Sigmoid colon (tissue), 7 donors: ENCODE results near the gene FGGY. TPM values are rescaled to one million over a fixed set of nuclear protein-coding genes. Genes with fewer than 3 reads are reported as not detected.

Source experiments
- DNase-seq: peaks from one replicate; pipeline ENCODE4 v3.0.0-alpha.2; 2019
- H3K27ac ChIP-seq, 4 donors: fragments of 200-600 bp; sonication (generic); one replicate each; pipeline ENCODE4 v1.5.1; 2016 to 2019; ENCODE audit warnings: mild to moderate bottlenecking in 1 of 4
- H3K27me3 ChIP-seq, 3 donors: fragments of 200-600 bp; sonication (generic); one replicate each; pipeline ENCODE4 v1.5.1; 2019; ENCODE audit warnings: mild to moderate bottlenecking in 1 of 3
- H3K36me3 ChIP-seq, 4 donors: fragments of 200-600 bp; sonication (generic); one replicate each; pipeline ENCODE4 v1.5.1; 2016 to 2019
- H3K4me1 ChIP-seq, 4 donors: fragments of 200-600 bp; sonication (generic); one replicate each; pipeline ENCODE4 v1.5.1; 2017 to 2019
- H3K4me3 ChIP-seq, 4 donors: fragments of 200-600 bp; sonication (generic); one replicate each; pipeline ENCODE4 v1.5.1; 2017 to 2019; ENCODE audit warnings: mild to moderate bottlenecking in 2 of 4, moderate library complexity in 1 of 4
- H3K9me3 ChIP-seq, 4 donors: fragments of 200-600 bp in 3 of 4; sonication (generic) in 3 of 4; one replicate each; pipeline versions ENCODE4 v1.5.1 to v1.6.1; 2013 to 2019
- CTCF ChIP-seq, 4 experiments: fragments of 450-650 bp in 3 of 4; fragments of 200-600 bp in 1 of 4; IDR thresholded peaks; one replicate each; pipeline ENCODE4 v1.5.1; 2016 to 2019; ENCODE audit warnings: antibody characterized with exemption in 4 of 4, mild to moderate bottlenecking in 3 of 4, moderate library complexity in 2 of 4
- EP300 ChIP-seq, 4 donors: sonication (generic); formaldehyde crosslinking; IDR thresholded peaks; one replicate each; pipeline ENCODE4 v1.6.1; 2017; ENCODE audit warnings: antibody characterized with exemption in 4 of 4
- POLR2A ChIP-seq, 2 donors: fragments of 450-650 bp; IDR thresholded peaks; one replicate each; pipeline ENCODE4 v1.6.1; 2016; ENCODE audit warnings: antibody characterized with exemption in 2 of 2, mild to moderate bottlenecking in 2 of 2, moderate library complexity in 2 of 2
- POLR2AphosphoS5 ChIP-seq, 4 donors: sonication (generic); formaldehyde crosslinking; IDR thresholded peaks; one replicate each; pipeline ENCODE4 v1.6.1; 2017; ENCODE audit warnings: antibody characterized with exemption in 4 of 4
- WGBS, 2 donors: extraction: QIAGEN DNeasy Blood & Tissue Kit; methylation state at CpG; one replicate each; pipeline ENCODE4 v1.1.7; 2013; 5-methylcytosine and 5-hydroxymethylcytosine counted together
- intact Hi-C: fragments of 100-400 bp; cut with DNase I; formaldehyde crosslinking; loops from one replicate; pipeline ENCODE4 v1.15.1; 2023
- polyA plus RNA-seq, 3 donors: library from polyadenylated mRNA; stranded (reverse); fragments of 200-250 nt; gene quantifications; one replicate each; pipeline ENCODE4 v1.2.3, GENCODE V29; 2013
- total RNA-seq, 4 donors: library from RNA; depleted of rRNA; stranded (reverse); fragments of >200 nt; gene quantifications; one replicate each; pipeline ENCODE4 v1.1.0, GENCODE V29; 2016
- donor health status: healthy with polysubstance abuse.
- donor health status: Bipolar disorder and iron deficiency.
- donor health status: healthy.

Gene FGGY
- total and polyA plus RNA-seq, 7 donors: 4.8 to 54.1 (median 20.5) TPM

- TF ChIP-seq POLR2AphosphoS5 (IDR thresholded peaks at IDR 0.05) (no peak), EP300 (IDR thresholded peaks at IDR 0.05) (no peak), CTCF (IDR thresholded peaks at IDR 0.05) (no peak), POLR2A (IDR thresholded peaks at IDR 0.05) (no peak)
- Histone ChIP-seq H3K36me3 (no peaks in the 10 kb centered on the region), H3K27me3 (no peaks in the 10 kb centered on the region), H3K4me3 (no peak overlapping the region), H3K27ac (no peak overlapping the region), H3K9me3 (no peaks in the 10 kb centered on the region), H3K4me1 (peaks cover 0 to 28% (median 9%) of the 10 kb centered on the region in 4 donors)
- DNase-seq: no peak
- WGBS, 2 donors: 89 to 92% methylated on average over 2 of the region's 2 CpGs
- intact Hi-C loops: no loop called here
Measured at GRCh38 chr1:59751801-59752200, 454.9 kb downstream of the FGGY start.

DNA sequence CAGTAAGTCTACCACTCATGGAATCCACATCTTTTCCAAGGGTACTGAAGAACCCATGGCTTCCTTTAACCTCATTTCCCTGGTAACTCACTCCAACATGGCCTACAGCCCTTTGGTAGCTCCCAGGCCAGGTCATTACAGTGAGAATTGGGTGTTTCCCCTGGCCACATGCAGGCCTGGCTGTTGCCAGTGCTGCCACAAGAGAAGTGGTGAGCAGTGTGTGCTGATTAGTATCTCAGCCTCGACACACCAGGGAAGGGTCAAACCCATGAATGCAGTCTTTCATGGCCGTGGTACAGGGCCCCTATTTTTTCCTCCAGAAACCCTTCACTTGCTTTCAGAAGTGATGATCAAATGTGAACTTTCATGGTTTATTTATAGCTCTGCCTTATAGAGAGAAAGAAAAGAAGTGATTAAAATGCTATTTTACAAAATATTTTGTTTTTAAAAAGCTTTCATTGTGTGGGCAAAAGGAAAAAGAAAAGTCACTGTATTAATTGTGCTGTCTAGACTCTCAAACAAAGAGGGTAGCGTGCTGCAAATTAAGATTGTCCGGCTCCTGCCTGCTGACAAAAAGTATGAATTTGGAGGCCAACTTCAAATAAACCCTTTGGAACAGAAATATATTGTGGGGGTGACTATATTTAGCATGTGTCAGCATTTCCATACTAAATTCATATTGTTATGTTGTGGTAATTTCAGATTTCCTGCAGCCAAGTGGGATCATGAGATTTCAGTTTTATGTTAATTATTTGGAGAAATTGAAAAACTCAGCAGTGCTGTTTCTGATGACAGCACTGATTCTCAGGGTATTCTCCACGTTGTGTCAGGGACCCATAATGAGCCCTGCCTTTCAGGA is 455.9 kb downstream of the FGGY start:
- Histone ChIP-seq H3K36me3 (no peaks in the 10 kb centered on the region), H3K4me3 (no peak overlapping the region), H3K27ac (peak overlapping the region in 2 of 4 donors; percentile 6 to 28), H3K4me1 (peaks cover 0 to 28% (median 9%) of the 10 kb centered on the region in 4 donors), H3K27me3 (no peaks in the 10 kb centered on the region), H3K9me3 (no peaks in the 10 kb centered on the region)
- intact Hi-C loops: no loop called here
- DNase-seq: no peak
- 78 to 90% methylated on average over 5 of the region's 5 CpGs for WGBS, 2 donors
- TF ChIP-seq CTCF (IDR thresholded peaks at IDR 0.05): no peak
- TF ChIP-seq EP300 (IDR thresholded peaks at IDR 0.05): no peak
- peak in 1 of 4 donors; percentile 8 for TF ChIP-seq POLR2AphosphoS5 (IDR thresholded peaks at IDR 0.05)
- no peak for TF ChIP-seq POLR2A (IDR thresholded peaks at IDR 0.05)

- H3K27ac ChIP-seq: peak overlapping the region in 1 of 4 donors; percentile 4
- H3K9me3 ChIP-seq: no peaks in the 10 kb centered on the region
- DNase-seq: no peak
- peaks cover 0 to 41% (median 18%) of the 10 kb centered on the region in 4 donors for H3K4me1 ChIP-seq
- intact Hi-C loops: loop anchor here (5.0 kb wide), 3 partner anchors 53 to 968 kb away; partner anchors contain the start of gene FGGY
- no peaks in the 10 kb centered on the region for H3K36me3 ChIP-seq
- H3K27me3 ChIP-seq: no peaks in the 10 kb centered on the region
- H3K4me3 ChIP-seq: no peak overlapping the region
- TF ChIP-seq POLR2AphosphoS5 (IDR thresholded peaks at IDR 0.05) (no peak), CTCF (IDR thresholded peaks at IDR 0.05) (no peak), EP300 (IDR thresholded peaks at IDR 0.05) (no peak), POLR2A (IDR thresholded peaks at IDR 0.05) (no peak)
- 92 to 95% methylated on average over 9 of the region's 9 CpGs for WGBS, 2 donors
Measured at GRCh38 chr1:59755069-59755685, 458.3 kb downstream of the FGGY start.

- intact Hi-C loops: loop anchor here (5.0 kb wide), 3 partner anchors 55 to 970 kb away; partner anchors contain the start of gene FGGY
- Histone ChIP-seq H3K36me3 (no peaks in the 10 kb centered on the region), H3K9me3 (no peaks in the 10 kb centered on the region), H3K27ac (no peak overlapping the region), H3K4me3 (no peak overlapping the region), H3K4me1 (peaks cover 0 to 33% (median 15%) of the 10 kb centered on the region in 4 donors), H3K27me3 (no peaks in the 10 kb centered on the region)
- WGBS, 2 donors: 89 to 92% methylated on average over 4 of the region's 4 CpGs
- no peak for DNase-seq
- TF ChIP-seq POLR2AphosphoS5 (IDR thresholded peaks at IDR 0.05) (no peak), EP300 (IDR thresholded peaks at IDR 0.05) (no peak), POLR2A (IDR thresholded peaks at IDR 0.05) (no peak), CTCF (IDR thresholded peaks at IDR 0.05) (no peak)
Measured at GRCh38 chr1:59757197-59757747, 460.4 kb downstream of the FGGY start.
